Astrocyte of the cerebellum (primary cell): Measurements from ENCODE around the gene OPA1.

Experiments used
- DNase-seq: peaks from one replicate; pipeline ENCODE4 v3.0.0-alpha.2; 2011; ENCODE audit warnings: low read depth
- H3K4me3 ChIP-seq: 2 replicates; pipeline ENCODE4 v1.5.1; 2011; ENCODE audit warnings: mild to moderate bottlenecking, low read depth, low read length, moderate library complexity
- in situ Hi-C: cut with HindIII; loops from 2 replicates; pipeline ENCODE4 v1.10.0; 2017; ENCODE audit warnings: low sequenced_read_pairs
- TF ChIP-seq, protein P1 (sequence below): IDR thresholded peaks from 2 replicates; pipeline ENCODE4 v1.5.1; 2012; ENCODE audit warnings: low read length, low read depth, moderate library complexity, mild to moderate bottlenecking; ENCODE audit errors: missing control alignments

Gene OPA1

GRCh38 chr3:193744048-193744821, 151.2 kb downstream of the OPA1 start:
- H3K4me3 ChIP-seq, result no peak overlapping the region
- TF ChIP-seq, protein P1, sequence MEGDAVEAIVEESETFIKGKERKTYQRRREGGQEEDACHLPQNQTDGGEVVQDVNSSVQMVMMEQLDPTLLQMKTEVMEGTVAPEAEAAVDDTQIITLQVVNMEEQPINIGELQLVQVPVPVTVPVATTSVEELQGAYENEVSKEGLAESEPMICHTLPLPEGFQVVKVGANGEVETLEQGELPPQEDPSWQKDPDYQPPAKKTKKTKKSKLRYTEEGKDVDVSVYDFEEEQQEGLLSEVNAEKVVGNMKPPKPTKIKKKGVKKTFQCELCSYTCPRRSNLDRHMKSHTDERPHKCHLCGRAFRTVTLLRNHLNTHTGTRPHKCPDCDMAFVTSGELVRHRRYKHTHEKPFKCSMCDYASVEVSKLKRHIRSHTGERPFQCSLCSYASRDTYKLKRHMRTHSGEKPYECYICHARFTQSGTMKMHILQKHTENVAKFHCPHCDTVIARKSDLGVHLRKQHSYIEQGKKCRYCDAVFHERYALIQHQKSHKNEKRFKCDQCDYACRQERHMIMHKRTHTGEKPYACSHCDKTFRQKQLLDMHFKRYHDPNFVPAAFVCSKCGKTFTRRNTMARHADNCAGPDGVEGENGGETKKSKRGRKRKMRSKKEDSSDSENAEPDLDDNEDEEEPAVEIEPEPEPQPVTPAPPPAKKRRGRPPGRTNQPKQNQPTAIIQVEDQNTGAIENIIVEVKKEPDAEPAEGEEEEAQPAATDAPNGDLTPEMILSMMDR, result no peak
- in situ Hi-C loops, result no loop called here
- DNase-seq, result no peak

DNA sequence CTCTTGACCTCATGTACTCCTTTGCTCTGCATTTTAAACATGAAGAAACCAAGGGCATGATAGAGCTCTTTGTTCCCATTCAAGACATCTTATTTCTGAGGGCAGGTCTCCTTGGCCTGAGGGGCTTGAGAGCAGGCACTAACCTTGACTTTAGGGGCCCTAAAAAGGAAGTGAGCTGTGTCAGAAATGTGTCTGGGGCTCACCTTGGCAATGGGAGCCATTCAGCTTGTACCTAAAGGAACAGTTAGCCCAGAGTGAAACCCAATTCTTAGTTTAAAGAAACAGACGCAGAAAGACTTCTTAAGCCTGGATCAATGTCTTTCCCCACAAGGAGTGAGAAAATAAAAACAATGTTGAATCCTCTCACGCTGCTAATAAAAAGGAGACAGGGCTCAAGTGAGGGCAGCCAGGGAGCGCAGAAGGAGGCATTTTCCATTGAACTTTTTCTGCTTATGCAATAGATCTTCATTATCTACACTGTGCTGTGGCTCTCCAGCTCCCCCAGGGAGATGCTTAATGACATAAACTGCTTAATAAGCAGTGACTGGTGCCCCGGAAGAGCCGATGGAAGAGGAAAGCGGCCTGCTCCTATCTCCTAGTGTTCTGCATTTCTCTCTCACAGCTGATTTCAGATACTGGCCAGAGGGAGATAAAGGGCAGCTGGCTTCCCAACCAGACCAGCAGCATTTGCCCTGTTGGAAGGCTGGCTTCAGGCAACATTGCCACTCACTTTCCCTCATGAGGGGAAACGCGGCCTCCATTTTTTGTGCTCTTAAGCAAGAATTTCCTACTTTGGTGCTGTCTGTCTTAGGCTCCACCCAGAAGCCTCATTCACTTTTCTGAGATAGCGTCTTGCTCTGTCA, 152.0 kb downstream of the OPA1 start:
- in situ Hi-C loops, result no loop called here
- no peak for DNase-seq
- no peak overlapping the region for H3K4me3 ChIP-seq
- TF ChIP-seq, protein P1, result no peak

DNA sequence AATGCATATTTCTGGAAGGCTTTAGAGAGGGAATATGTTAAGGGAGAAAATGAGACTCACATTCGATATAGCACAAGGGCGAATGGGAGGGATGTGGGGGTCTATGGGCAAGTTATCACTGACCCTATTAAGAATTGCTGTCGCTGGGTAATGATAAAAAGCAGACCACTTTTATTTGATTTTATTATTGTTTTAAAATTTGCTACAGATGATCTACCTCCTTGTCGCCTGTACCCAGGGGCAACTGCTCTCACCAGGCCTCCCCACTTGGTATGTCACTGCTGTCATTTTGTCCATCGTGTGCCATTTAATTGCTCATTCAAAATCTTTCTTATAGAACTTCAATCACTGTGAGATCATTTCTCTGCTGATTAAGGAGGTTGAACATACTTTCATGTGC, 153.8 kb downstream of the OPA1 start:
- in situ Hi-C loops, result no loop called here
- TF ChIP-seq, protein P1, result no peak
- no peak overlapping the region for H3K4me3 ChIP-seq
- no peak for DNase-seq
